ENCODE measurements around the gene MDGA2.
"Not testable (repeated sequence)": the region's sequence is repeated elsewhere in the genome, so short reads cannot be mapped to it uniquely, and the experiment has no call there.

Gene MDGA2

GRCh38 chr14:47302121-47302520, 373.3 kb downstream of the MDGA2 start:
- DNase-seq, result no peak

GRCh38 chr14:47300796-47301195, 374.6 kb downstream of the MDGA2 start:
- no peak for DNase-seq

- no peak for DNase-seq
Measured at GRCh38 chr14:47297374-47297773, 378.0 kb downstream of the MDGA2 start.

GRCh38 chr14:47284283-47284682, 391.1 kb downstream of the MDGA2 start:
- no peak for DNase-seq

GRCh38 chr14:47281761-47282160, 393.6 kb downstream of the MDGA2 start:
- not testable (repeated sequence) for DNase-seq

GRCh38 chr14:47278233-47278842, 397.1 kb downstream of the MDGA2 start:
- DNase-seq, result no peak

- DNase-seq, result no peak
Measured at GRCh38 chr14:47277703-47278102, 397.7 kb downstream of the MDGA2 start.

- DNase-seq, result no peak
Measured at GRCh38 chr14:47276931-47277330, 398.5 kb downstream of the MDGA2 start.

- no peak for DNase-seq
Measured at GRCh38 chr14:47273939-47274338, 401.5 kb downstream of the MDGA2 start.

- no peak for DNase-seq
Measured at GRCh38 chr14:47270715-47271114, 404.7 kb downstream of the MDGA2 start.

GRCh38 chr14:47269756-47270492, 405.5 kb downstream of the MDGA2 start:
- no peak for DNase-seq

- DNase-seq, result no peak
Measured at GRCh38 chr14:47264842-47265241, 410.6 kb downstream of the MDGA2 start.

- DNase-seq, result no peak
Measured at GRCh38 chr14:47262801-47263200, 412.6 kb downstream of the MDGA2 start.

GRCh38 chr14:47261350-47261749, 414.1 kb downstream of the MDGA2 start:
- DNase-seq, result no peak

GRCh38 chr14:47259796-47260195, 415.6 kb downstream of the MDGA2 start:
- DNase-seq, result no peak

GRCh38 chr14:47257013-47257412, 418.4 kb downstream of the MDGA2 start:
- DNase-seq, result no peak

- DNase-seq, result no peak
Measured at GRCh38 chr14:47252802-47253201, 422.6 kb downstream of the MDGA2 start.

GRCh38 chr14:47246367-47246766, 429.0 kb downstream of the MDGA2 start:
- DNase-seq, result no peak

- DNase-seq, result not testable (repeated sequence)
Measured at GRCh38 chr14:47242579-47242978, 432.8 kb downstream of the MDGA2 start.

- DNase-seq, result no peak
Measured at GRCh38 chr14:47240748-47241437, 434.5 kb downstream of the MDGA2 start.

GRCh38 chr14:47235619-47236018, 439.8 kb downstream of the MDGA2 start:
- DNase-seq, result no peak

GRCh38 chr14:47226877-47227520, 448.4 kb downstream of the MDGA2 start:
- no peak for DNase-seq

- DNase-seq, result no peak
Measured at GRCh38 chr14:47223656-47224055, 451.7 kb downstream of the MDGA2 start.

GRCh38 chr14:47220096-47220495, 455.3 kb downstream of the MDGA2 start:
- no peak for DNase-seq
